WTC11 (cell line): ENCODE measurements around the gene STRADA. TPM values are rescaled to one million over a fixed set of nuclear protein-coding genes. Genes with fewer than 3 reads are reported as not detected.
A peak's percentile ranks its signal among the peaks of the same experiment; 100 is the strongest.

Source experiments
- ATAC-seq: fragments of 200-7000 bp; cut with Tn5 transposase; 2 replicates; pipeline ENCODE4 v1.10.0; 2021; ENCODE audit warnings: mild to moderate bottlenecking, moderate library complexity
- CTCF ChIA-PET: fragments of 300-600 bp; sonication (Branson Sonifier 250); formaldehyde crosslinking; loops from one replicate; lab custom pipeline; 2021; ENCODE audit warnings: antibody characterized with exemption; lab: Charles Lee
- POLR2A ChIA-PET: fragments of 350-600 bp; sonication (Branson Sonifier 250); formaldehyde crosslinking; loops from one replicate; lab custom pipeline; 2021; ENCODE audit warnings: antibody characterized with exemption; lab: Charles Lee
- DNase-seq: peaks from one replicate; pipeline ENCODE4 v3.0.0; 2021; ENCODE audit warnings: low spot score
- H3K27ac Mint-ChIP-seq: 2 replicates; pipeline ENCODE4 v1.8.0; 2021; ENCODE audit warnings: mixed read lengths
- H3K27me3 Mint-ChIP-seq: 2 replicates; pipeline ENCODE4 v1.8.0; 2021; ENCODE audit warnings: low read depth, mild to moderate bottlenecking, moderate library complexity, mixed read lengths
- H3K36me3 Mint-ChIP-seq: 2 replicates; pipeline ENCODE4 v1.8.0; 2021; ENCODE audit warnings: mixed read lengths
- H3K4me1 Mint-ChIP-seq: 2 replicates; pipeline ENCODE4 v1.8.0; 2022; ENCODE audit warnings: mixed read lengths
- H3K4me3 Mint-ChIP-seq: 2 replicates; pipeline ENCODE4 v1.8.0; 2021; ENCODE audit warnings: mild to moderate bottlenecking, moderate library complexity, mixed read lengths
- H3K9me3 Mint-ChIP-seq: 2 replicates; pipeline ENCODE4 v1.8.0; 2021; ENCODE audit warnings: mixed read lengths
- CBFB ChIP-seq: sonication (generic); formaldehyde crosslinking; IDR thresholded peaks from 2 replicates; pipeline ENCODE4 v1.8.1; 2022; ENCODE audit warnings: mild to moderate bottlenecking, low read depth, missing genetic modification reagents
- EMX1 ChIP-seq: fragments of 250-450 bp; sonication (Bioruptor Pico); IDR thresholded peaks from 2 replicates; pipeline ENCODE4 v1.8.0; 2021; ENCODE audit warnings: mild to moderate bottlenecking
- KAT7 ChIP-seq: sonication (generic); formaldehyde crosslinking; IDR thresholded peaks from 2 replicates; pipeline ENCODE4 v1.8.1; 2023; ENCODE audit warnings: missing genetic modification reagents, mild to moderate bottlenecking, borderline replicate concordance
- NR2C2 ChIP-seq: sonication (generic); formaldehyde crosslinking; IDR thresholded peaks from 2 replicates; pipeline ENCODE4 v1.8.0; 2022; ENCODE audit warnings: mild to moderate bottlenecking, missing genetic modification reagents
- NR3C1 ChIP-seq: sonication (generic); formaldehyde crosslinking; conservative IDR thresholded peaks from 2 replicates; pipeline ENCODE4 v1.8.1; 2023; ENCODE audit warnings: low read depth, mild to moderate bottlenecking, missing genetic modification reagents
- RELA ChIP-seq: sonication (generic); formaldehyde crosslinking; IDR thresholded peaks from 2 replicates; pipeline ENCODE4 v1.8.1; 2022; ENCODE audit warnings: missing genetic modification reagents, mild to moderate bottlenecking, borderline replicate concordance
- RORB ChIP-seq: fragments of 250-450 bp; sonication (Bioruptor Pico); IDR thresholded peaks from 2 replicates; pipeline ENCODE4 v1.9.0; 2021; ENCODE audit warnings: mild to moderate bottlenecking
- SMAD3 ChIP-seq: sonication (generic); formaldehyde crosslinking; IDR thresholded peaks from 2 replicates; pipeline ENCODE4 v1.8.0; 2022; ENCODE audit warnings: missing genetic modification reagents, mild to moderate bottlenecking, borderline replicate concordance
- TEAD4 ChIP-seq: sonication (generic); formaldehyde crosslinking; IDR thresholded peaks from 2 replicates; pipeline ENCODE4 v1.8.0; 2022; ENCODE audit warnings: mild to moderate bottlenecking, missing genetic modification reagents
- ZNF121 ChIP-seq: sonication (generic); formaldehyde crosslinking; IDR thresholded peaks from 2 replicates; pipeline ENCODE4 v1.8.0; 2023; ENCODE audit warnings: missing genetic modification reagents
- total RNA-seq: library from RNA; stranded (reverse); gene quantifications from 3 replicates; pipeline ENCODE4 v1.2.3, GENCODE V29; 2021
- TF ChIP-seq, protein P1 (sequence below): sonication (generic); formaldehyde crosslinking; IDR thresholded peaks from 2 replicates; pipeline ENCODE4 v1.8.1; 2022; ENCODE audit warnings: missing genetic modification reagents, borderline replicate concordance
- TF ChIP-seq, protein P2 (sequence below): fragments of 250-450 bp; sonication (Bioruptor Pico); IDR thresholded peaks from 2 replicates; pipeline ENCODE4 v1.8.0; 2021; ENCODE audit warnings: mild to moderate bottlenecking
- TF ChIP-seq, protein P3 (sequence below): fragments of 200-600 bp; IDR thresholded peaks from 2 replicates; pipeline ENCODE4 v1.8.0; 2022; ENCODE audit warnings: antibody characterized with exemption
- TF ChIP-seq, protein P4 (sequence below): sonication (generic); formaldehyde crosslinking; IDR thresholded peaks from 2 replicates; pipeline ENCODE4 v1.8.1; 2023; ENCODE audit warnings: mild to moderate bottlenecking, missing genetic modification reagents
- TF ChIP-seq, protein P5 (sequence below): fragments of 250-450 bp; sonication (Bioruptor Pico); IDR thresholded peaks from 2 replicates; pipeline ENCODE4 v1.9.0; 2021; ENCODE audit warnings: mild to moderate bottlenecking, borderline replicate concordance

The STRADA gene
- total RNA-seq, 1 experiment from 2014 or later, result 36.6 TPM

DNA sequence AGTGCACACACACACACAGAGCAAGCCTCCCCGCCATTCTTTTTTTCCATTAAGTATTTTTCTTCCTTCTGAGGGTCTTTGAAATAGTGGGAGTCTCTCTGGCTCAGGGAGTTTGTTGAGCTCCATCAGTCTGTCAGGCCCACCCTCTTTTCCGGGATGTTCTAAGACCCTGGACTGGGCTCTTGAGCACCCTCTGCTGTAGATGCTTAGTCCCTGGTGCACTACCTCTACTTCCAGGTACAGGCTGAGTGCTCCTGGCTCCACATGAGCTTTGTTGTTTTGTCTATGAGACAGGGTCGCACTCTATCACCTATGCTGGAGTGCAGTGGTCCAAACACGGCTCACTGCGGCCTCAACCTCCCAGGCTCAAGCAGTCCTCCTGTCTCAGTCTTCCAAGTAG, 62.4 kb downstream of the STRADA start (continued):
- TF ChIP-seq, protein P1, sequence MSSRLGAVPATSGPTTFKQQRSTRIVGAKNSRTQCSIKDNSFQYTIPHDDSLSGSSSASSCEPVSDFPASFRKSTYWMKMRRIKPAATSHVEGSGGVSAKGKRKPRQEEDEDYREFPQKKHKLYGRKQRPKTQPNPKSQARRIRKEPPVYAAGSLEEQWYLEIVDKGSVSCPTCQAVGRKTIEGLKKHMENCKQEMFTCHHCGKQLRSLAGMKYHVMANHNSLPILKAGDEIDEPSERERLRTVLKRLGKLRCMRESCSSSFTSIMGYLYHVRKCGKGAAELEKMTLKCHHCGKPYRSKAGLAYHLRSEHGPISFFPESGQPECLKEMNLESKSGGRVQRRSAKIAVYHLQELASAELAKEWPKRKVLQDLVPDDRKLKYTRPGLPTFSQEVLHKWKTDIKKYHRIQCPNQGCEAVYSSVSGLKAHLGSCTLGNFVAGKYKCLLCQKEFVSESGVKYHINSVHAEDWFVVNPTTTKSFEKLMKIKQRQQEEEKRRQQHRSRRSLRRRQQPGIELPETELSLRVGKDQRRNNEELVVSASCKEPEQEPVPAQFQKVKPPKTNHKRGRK (CRISPR knock-in tag), result no peak
- TF ChIP-seq ZNF121, result no peak
- no peak for TF ChIP-seq RELA (CRISPR knock-in tag)
- TF ChIP-seq CBFB, result no peak
- no peak for TF ChIP-seq NR2C2 (CRISPR knock-in tag)
- TF ChIP-seq, protein P2, sequence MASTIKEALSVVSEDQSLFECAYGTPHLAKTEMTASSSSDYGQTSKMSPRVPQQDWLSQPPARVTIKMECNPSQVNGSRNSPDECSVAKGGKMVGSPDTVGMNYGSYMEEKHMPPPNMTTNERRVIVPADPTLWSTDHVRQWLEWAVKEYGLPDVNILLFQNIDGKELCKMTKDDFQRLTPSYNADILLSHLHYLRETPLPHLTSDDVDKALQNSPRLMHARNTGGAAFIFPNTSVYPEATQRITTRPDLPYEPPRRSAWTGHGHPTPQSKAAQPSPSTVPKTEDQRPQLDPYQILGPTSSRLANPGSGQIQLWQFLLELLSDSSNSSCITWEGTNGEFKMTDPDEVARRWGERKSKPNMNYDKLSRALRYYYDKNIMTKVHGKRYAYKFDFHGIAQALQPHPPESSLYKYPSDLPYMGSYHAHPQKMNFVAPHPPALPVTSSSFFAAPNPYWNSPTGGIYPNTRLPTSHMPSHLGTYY (CRISPR knock-in tag), result no peak
- TF ChIP-seq, all 79 proteins: peak for 0

DNA sequence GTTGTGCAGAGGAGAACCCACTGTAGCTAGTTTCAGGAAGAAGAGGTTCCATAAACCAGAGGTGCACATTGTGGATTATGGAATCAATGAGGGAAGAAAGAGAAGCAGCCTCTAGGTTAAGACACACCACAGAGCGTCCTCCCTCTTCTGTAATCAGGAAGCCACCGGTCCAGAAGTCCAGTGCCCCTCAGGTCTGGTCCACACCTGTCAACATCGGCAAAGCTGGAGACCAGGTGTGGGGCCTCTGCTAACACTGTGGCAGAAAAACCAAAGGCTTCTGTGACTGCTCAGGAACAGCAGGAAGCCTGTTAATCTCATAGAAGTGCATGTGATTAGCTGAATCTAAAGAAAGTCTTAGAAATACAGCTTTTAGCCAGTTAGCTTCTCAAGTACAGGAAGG, 65.0 kb downstream of the STRADA start:
- no peak for DNase-seq
- H3K36me3 Mint-ChIP-seq, result no peaks in the 10 kb centered on the region; the same call in 1 of the 2 replicates
- ChIA-PET CTCF (interaction anchor here (2.0 to 3.5 kb wide), 5 partner anchors 18 to 270 kb away, joined by 7 to 34 read pairs (median 14); no protein-coding TSS in a partner anchor), POLR2A (no interaction called here)
- ATAC-seq, result no peak
- peaks cover 50% of the 10 kb centered on the region for H3K4me1 Mint-ChIP-seq
- no peaks in the 10 kb centered on the region for H3K27me3 Mint-ChIP-seq
- no peaks in the 10 kb centered on the region for H3K9me3 Mint-ChIP-seq
- peak overlapping the region; percentile 57; the same call in 1 of the 2 replicates for H3K27ac Mint-ChIP-seq
- TF ChIP-seq KAT7 (no peak), NR3C1 (CRISPR knock-in tag) (no peak), SMAD3 (CRISPR knock-in tag) (no peak), RORB (CRISPR knock-in tag) (no peak), TEAD4 (CRISPR knock-in tag) (no peak), EMX1 (CRISPR knock-in tag) (no peak)
- TF ChIP-seq, protein P3, sequence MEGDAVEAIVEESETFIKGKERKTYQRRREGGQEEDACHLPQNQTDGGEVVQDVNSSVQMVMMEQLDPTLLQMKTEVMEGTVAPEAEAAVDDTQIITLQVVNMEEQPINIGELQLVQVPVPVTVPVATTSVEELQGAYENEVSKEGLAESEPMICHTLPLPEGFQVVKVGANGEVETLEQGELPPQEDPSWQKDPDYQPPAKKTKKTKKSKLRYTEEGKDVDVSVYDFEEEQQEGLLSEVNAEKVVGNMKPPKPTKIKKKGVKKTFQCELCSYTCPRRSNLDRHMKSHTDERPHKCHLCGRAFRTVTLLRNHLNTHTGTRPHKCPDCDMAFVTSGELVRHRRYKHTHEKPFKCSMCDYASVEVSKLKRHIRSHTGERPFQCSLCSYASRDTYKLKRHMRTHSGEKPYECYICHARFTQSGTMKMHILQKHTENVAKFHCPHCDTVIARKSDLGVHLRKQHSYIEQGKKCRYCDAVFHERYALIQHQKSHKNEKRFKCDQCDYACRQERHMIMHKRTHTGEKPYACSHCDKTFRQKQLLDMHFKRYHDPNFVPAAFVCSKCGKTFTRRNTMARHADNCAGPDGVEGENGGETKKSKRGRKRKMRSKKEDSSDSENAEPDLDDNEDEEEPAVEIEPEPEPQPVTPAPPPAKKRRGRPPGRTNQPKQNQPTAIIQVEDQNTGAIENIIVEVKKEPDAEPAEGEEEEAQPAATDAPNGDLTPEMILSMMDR, result no peak
- TF ChIP-seq, protein P4, sequence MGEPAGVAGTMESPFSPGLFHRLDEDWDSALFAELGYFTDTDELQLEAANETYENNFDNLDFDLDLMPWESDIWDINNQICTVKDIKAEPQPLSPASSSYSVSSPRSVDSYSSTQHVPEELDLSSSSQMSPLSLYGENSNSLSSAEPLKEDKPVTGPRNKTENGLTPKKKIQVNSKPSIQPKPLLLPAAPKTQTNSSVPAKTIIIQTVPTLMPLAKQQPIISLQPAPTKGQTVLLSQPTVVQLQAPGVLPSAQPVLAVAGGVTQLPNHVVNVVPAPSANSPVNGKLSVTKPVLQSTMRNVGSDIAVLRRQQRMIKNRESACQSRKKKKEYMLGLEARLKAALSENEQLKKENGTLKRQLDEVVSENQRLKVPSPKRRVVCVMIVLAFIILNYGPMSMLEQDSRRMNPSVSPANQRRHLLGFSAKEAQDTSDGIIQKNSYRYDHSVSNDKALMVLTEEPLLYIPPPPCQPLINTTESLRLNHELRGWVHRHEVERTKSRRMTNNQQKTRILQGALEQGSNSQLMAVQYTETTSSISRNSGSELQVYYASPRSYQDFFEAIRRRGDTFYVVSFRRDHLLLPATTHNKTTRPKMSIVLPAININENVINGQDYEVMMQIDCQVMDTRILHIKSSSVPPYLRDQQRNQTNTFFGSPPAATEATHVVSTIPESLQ (CRISPR knock-in tag), result no peak
- TF ChIP-seq, protein P5, sequence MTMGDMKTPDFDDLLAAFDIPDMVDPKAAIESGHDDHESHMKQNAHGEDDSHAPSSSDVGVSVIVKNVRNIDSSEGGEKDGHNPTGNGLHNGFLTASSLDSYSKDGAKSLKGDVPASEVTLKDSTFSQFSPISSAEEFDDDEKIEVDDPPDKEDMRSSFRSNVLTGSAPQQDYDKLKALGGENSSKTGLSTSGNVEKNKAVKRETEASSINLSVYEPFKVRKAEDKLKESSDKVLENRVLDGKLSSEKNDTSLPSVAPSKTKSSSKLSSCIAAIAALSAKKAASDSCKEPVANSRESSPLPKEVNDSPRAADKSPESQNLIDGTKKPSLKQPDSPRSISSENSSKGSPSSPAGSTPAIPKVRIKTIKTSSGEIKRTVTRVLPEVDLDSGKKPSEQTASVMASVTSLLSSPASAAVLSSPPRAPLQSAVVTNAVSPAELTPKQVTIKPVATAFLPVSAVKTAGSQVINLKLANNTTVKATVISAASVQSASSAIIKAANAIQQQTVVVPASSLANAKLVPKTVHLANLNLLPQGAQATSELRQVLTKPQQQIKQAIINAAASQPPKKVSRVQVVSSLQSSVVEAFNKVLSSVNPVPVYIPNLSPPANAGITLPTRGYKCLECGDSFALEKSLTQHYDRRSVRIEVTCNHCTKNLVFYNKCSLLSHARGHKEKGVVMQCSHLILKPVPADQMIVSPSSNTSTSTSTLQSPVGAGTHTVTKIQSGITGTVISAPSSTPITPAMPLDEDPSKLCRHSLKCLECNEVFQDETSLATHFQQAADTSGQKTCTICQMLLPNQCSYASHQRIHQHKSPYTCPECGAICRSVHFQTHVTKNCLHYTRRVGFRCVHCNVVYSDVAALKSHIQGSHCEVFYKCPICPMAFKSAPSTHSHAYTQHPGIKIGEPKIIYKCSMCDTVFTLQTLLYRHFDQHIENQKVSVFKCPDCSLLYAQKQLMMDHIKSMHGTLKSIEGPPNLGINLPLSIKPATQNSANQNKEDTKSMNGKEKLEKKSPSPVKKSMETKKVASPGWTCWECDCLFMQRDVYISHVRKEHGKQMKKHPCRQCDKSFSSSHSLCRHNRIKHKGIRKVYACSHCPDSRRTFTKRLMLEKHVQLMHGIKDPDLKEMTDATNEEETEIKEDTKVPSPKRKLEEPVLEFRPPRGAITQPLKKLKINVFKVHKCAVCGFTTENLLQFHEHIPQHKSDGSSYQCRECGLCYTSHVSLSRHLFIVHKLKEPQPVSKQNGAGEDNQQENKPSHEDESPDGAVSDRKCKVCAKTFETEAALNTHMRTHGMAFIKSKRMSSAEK, result no peak
- H3K4me3 Mint-ChIP-seq, result no peak overlapping the region
